ENCODE measurements around the gene CFP.

Gene CFP

GRCh38 chrX:47597222-47597621 is 32.5 kb downstream of the CFP start:
- DNase-seq = no peak

GRCh38 chrX:47596256-47596655 is 33.5 kb downstream of the CFP start:
- DNase-seq = no peak

GRCh38 chrX:47595716-47596251 is 33.9 kb downstream of the CFP start:
- DNase-seq = no peak

- DNase-seq = no peak
Measured at GRCh38 chrX:47593522-47593921, 36.2 kb downstream of the CFP start.

- no peak for DNase-seq
Measured at GRCh38 chrX:47590984-47591383, 38.7 kb downstream of the CFP start.

- DNase-seq = no peak
Measured at GRCh38 chrX:47587906-47588735, 41.6 kb downstream of the CFP start.

GRCh38 chrX:47587091-47587891 is 42.4 kb downstream of the CFP start:
- DNase-seq = no peak

GRCh38 chrX:47586043-47586787 is 43.5 kb downstream of the CFP start:
- DNase-seq = no peak

- no peak for DNase-seq
Measured at GRCh38 chrX:47585273-47585672, 44.5 kb downstream of the CFP start.

GRCh38 chrX:47584714-47585113 is 45.0 kb downstream of the CFP start:
- no peak for DNase-seq

- no peak for DNase-seq
Measured at GRCh38 chrX:47583240-47583861, 46.4 kb downstream of the CFP start.

GRCh38 chrX:47581731-47582647 is 47.7 kb downstream of the CFP start, which contains the start of gene TIMP1:
TSS of gene TIMP1 (plus strand) at chrX:47582436. CDS start at chrX:47583416, 980 bp downstream.
- DNase-seq = no peak

GRCh38 chrX:47579537-47579936 is 50.2 kb downstream of the CFP start:
- no peak for DNase-seq

GRCh38 chrX:47578692-47579091 is 51.0 kb downstream of the CFP start:
- no peak for DNase-seq

GRCh38 chrX:47577901-47578300 is 51.8 kb downstream of the CFP start:
- DNase-seq = no peak

GRCh38 chrX:47577424-47577823 is 52.3 kb downstream of the CFP start:
- DNase-seq = no peak

- DNase-seq = no peak
Measured at GRCh38 chrX:47576021-47576898, 53.5 kb downstream of the CFP start.

GRCh38 chrX:47574547-47575301 is 55.0 kb downstream of the CFP start:
- DNase-seq = no peak

- DNase-seq = no peak
Measured at GRCh38 chrX:47574076-47574546, 55.6 kb downstream of the CFP start.

All from NCI-H2081 (cell line).